ENCODE data around the gene UCN3. TPM values are rescaled to one million over a fixed set of nuclear protein-coding genes. Genes with fewer than 3 reads are reported as not detected.

The UCN3 gene
- total and polyA plus RNA-seq, 9 of the 15 experiments (the other 6 are each of a cell fraction or from before 2014, with no cell fraction given): not detected

- TF ChIP-seq FOXA3 (CRISPR knock-in tag; conservative IDR thresholded peaks at IDR 0.05 in 1 of 2, IDR thresholded peaks at IDR 0.05 in 1 of 2) (0 out of 4 replicates have a peak, but pooled peaks of 1 of the 2 experiments have one; percentile 29), CHD2 (IDR thresholded peaks at IDR 0.05; ENCODE audit: low read depth, low read length) (peak; percentile 52; the same call in 1 of the 2 replicates), PHF20 (IDR thresholded peaks at IDR 0.05; ENCODE audit: partially characterized antibody) (peak; percentile 51), PCBP1 (IDR thresholded peaks at IDR 0.05; ENCODE audit: low read depth, low read length, poor library complexity, severe bottlenecking) (peak; percentile 62), BDP1 (IDR thresholded peaks at IDR 0.05; ENCODE audit: insufficient read depth, insufficient read length) (no peak), STAT5B (CRISPR knock-in tag; IDR thresholded peaks at IDR 0.05) (no peak), U2AF1 (optimal IDR thresholded peaks at IDR 0.05; ENCODE audit: low read depth, low read length) (peak; percentile 55), FOXK2 (conservative IDR thresholded peaks at IDR 0.05 in 1 of 2, IDR thresholded peaks at IDR 0.05 in 1 of 2; ENCODE audit: low read depth in 2 of 2) (peak in 1 of 2 experiments; percentile 85; a peak in 1 of 4 replicates), E2F4 (CRISPR knock-in tag; IDR thresholded peaks at IDR 0.05; ENCODE audit: low read depth) (peak; percentile 79; the same call in 1 of the 2 replicates), PHF8 (IDR thresholded peaks at IDR 0.05; ENCODE audit: borderline replicate concordance, low read length) (peak; percentile 78; the same call in 1 of the 2 replicates), MXI1 (IDR thresholded peaks at IDR 0.05; ENCODE audit: low read depth, low read length) (peak; percentile 88), ELF2 (CRISPR knock-in tag; IDR thresholded peaks at IDR 0.05) (no peak)
- TF ChIP-seq, protein P1, sequence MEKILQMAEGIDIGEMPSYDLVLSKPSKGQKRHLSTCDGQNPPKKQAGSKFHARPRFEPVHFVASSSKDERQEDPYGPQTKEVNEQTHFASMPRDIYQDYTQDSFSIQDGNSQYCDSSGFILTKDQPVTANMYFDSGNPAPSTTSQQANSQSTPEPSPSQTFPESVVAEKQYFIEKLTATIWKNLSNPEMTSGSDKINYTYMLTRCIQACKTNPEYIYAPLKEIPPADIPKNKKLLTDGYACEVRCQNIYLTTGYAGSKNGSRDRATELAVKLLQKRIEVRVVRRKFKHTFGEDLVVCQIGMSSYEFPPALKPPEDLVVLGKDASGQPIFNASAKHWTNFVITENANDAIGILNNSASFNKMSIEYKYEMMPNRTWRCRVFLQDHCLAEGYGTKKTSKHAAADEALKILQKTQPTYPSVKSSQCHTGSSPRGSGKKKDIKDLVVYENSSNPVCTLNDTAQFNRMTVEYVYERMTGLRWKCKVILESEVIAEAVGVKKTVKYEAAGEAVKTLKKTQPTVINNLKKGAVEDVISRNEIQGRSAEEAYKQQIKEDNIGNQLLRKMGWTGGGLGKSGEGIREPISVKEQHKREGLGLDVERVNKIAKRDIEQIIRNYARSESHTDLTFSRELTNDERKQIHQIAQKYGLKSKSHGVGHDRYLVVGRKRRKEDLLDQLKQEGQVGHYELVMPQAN (IDR thresholded peaks at IDR 0.05; ENCODE audit: borderline replicate concordance): peak; percentile 74
- TF ChIP-seq, protein P2, sequence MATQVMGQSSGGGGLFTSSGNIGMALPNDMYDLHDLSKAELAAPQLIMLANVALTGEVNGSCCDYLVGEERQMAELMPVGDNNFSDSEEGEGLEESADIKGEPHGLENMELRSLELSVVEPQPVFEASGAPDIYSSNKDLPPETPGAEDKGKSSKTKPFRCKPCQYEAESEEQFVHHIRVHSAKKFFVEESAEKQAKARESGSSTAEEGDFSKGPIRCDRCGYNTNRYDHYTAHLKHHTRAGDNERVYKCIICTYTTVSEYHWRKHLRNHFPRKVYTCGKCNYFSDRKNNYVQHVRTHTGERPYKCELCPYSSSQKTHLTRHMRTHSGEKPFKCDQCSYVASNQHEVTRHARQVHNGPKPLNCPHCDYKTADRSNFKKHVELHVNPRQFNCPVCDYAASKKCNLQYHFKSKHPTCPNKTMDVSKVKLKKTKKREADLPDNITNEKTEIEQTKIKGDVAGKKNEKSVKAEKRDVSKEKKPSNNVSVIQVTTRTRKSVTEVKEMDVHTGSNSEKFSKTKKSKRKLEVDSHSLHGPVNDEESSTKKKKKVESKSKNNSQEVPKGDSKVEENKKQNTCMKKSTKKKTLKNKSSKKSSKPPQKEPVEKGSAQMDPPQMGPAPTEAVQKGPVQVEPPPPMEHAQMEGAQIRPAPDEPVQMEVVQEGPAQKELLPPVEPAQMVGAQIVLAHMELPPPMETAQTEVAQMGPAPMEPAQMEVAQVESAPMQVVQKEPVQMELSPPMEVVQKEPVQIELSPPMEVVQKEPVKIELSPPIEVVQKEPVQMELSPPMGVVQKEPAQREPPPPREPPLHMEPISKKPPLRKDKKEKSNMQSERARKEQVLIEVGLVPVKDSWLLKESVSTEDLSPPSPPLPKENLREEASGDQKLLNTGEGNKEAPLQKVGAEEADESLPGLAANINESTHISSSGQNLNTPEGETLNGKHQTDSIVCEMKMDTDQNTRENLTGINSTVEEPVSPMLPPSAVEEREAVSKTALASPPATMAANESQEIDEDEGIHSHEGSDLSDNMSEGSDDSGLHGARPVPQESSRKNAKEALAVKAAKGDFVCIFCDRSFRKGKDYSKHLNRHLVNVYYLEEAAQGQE (IDR thresholded peaks at IDR 0.05; ENCODE audit: borderline replicate concordance): no peak
- TF ChIP-seq, protein P2 (CRISPR knock-in tag; IDR thresholded peaks at IDR 0.05; ENCODE audit: low read depth): no peak
Measured at GRCh38 chr10:5412277-5412941, 47.6 kb downstream of the UCN3 start, which contains the start of gene NET1 (continued).
